ENCODE data around the gene KDM4B. TPM values are rescaled to one million over a fixed set of nuclear protein-coding genes. Genes with fewer than 3 reads are reported as not detected.
A peak's percentile ranks its signal among the peaks of the same experiment; 100 is the strongest.
"Not testable (repeated sequence)": the region's sequence is repeated elsewhere in the genome, so short reads cannot be mapped to it uniquely, and the experiment has no call there.

Gene KDM4B
- total and polyA plus RNA-seq, 4 experiments from 2014 or later: 3.2 to 50.4 (median 29.9) TPM

GRCh38 chr19:5158549-5159134 lies 189.7 kb downstream of the KDM4B start:
- H3K4me3 Mint-ChIP-seq; H3K4me3 ChIP-seq (ENCODE audit: low read length in 2 of 2); H3K36me3 Mint-ChIP-seq; CTCF ChIA-PET (ENCODE audit: partially characterized antibody); H3K4me1 Mint-ChIP-seq; H3K9me3 ChIP-seq (ENCODE audit: control insufficient read depth in 1 of 2, low read length in 2 of 2); H3K36me3 ChIP-seq (ENCODE audit: insufficient read depth, low read length); DNase-seq; POLR2A ChIA-PET (ENCODE audit: partially characterized antibody); intact Hi-C loops (cut with micrococcal nuclease); H3K27ac ChIP-seq (ENCODE audit: low read depth, low read length); H3K27me3 Mint-ChIP-seq; H3K4me1 ChIP-seq (ENCODE audit: insufficient read depth, low read length); H3K27me3 ChIP-seq (ENCODE audit: insufficient read depth, low read length); H3K27ac Mint-ChIP-seq: not testable (repeated sequence)
- peaks cover 0 to 35% (median 11%) of the 10 kb centered on the region in 8 donors for H3K9me3 Mint-ChIP-seq

- H3K27ac ChIP-seq (ENCODE audit: low read depth, low read length); H3K27me3 Mint-ChIP-seq; CTCF ChIA-PET (ENCODE audit: partially characterized antibody); POLR2A ChIA-PET (ENCODE audit: partially characterized antibody); H3K36me3 ChIP-seq (ENCODE audit: insufficient read depth, low read length); H3K4me3 ChIP-seq (ENCODE audit: low read length in 2 of 2); H3K4me1 Mint-ChIP-seq; H3K4me3 Mint-ChIP-seq; H3K4me1 ChIP-seq (ENCODE audit: insufficient read depth, low read length); H3K9me3 ChIP-seq (ENCODE audit: control insufficient read depth in 1 of 2, low read length in 2 of 2); H3K27me3 ChIP-seq (ENCODE audit: insufficient read depth, low read length); H3K36me3 Mint-ChIP-seq; intact Hi-C loops (cut with micrococcal nuclease); DNase-seq: not testable (repeated sequence)
- Mint-ChIP-seq H3K27ac (peak overlapping the region in 2 of 7 donors; percentile 10 to 14), H3K9me3 (peaks cover 0 to 35% (median 11%) of the 10 kb centered on the region in 8 donors)
These were observed 191.4 kb downstream of the KDM4B start for GRCh38 chr19:5160158-5160795.

- CTCF ChIA-PET (ENCODE audit: partially characterized antibody); DNase-seq; H3K36me3 ChIP-seq (ENCODE audit: insufficient read depth, low read length); intact Hi-C loops (cut with micrococcal nuclease); H3K27me3 ChIP-seq (ENCODE audit: insufficient read depth, low read length); H3K4me1 Mint-ChIP-seq; H3K4me3 ChIP-seq (ENCODE audit: low read length in 2 of 2); H3K27ac ChIP-seq (ENCODE audit: low read depth, low read length); H3K36me3 Mint-ChIP-seq; H3K27ac Mint-ChIP-seq; H3K4me3 Mint-ChIP-seq; POLR2A ChIA-PET (ENCODE audit: partially characterized antibody); H3K4me1 ChIP-seq (ENCODE audit: insufficient read depth, low read length); H3K9me3 ChIP-seq (ENCODE audit: control insufficient read depth in 1 of 2, low read length in 2 of 2); H3K27me3 Mint-ChIP-seq: not testable (repeated sequence)
- H3K9me3 Mint-ChIP-seq: peaks cover 0 to 18% (median 0%) of the 10 kb centered on the region in 8 donors
These were observed 196.2 kb downstream of the KDM4B start for GRCh38 chr19:5164845-5165696.

DNA sequence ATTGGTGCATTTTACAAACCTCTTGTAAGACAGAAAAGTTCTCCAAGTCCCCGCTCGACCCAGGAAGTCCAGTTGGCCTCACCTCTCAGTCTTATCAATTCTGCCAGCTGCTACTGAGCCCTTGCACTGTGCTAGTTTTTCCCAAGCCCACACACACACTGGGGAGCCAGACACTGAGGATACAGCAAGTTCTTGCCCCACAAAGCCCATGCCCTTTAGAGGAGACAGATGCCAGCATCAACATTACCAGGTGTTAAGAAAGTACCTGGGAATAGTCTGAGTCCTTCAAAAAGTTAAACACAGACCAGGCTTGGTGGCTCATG lies 196.7 kb downstream of the KDM4B start:
- ChIA-PET POLR2A (ENCODE audit: partially characterized antibody) (no interaction called here), CTCF (ENCODE audit: partially characterized antibody) (no interaction called here)
- Histone ChIP-seq H3K27me3 (ENCODE audit: insufficient read depth, low read length) (no peaks in the 10 kb centered on the region), H3K36me3 (ENCODE audit: insufficient read depth, low read length) (no peaks in the 10 kb centered on the region), H3K4me1 (ENCODE audit: insufficient read depth, low read length) (no peaks in the 10 kb centered on the region), H3K27ac (ENCODE audit: low read depth, low read length) (no peak overlapping the region), H3K9me3 (ENCODE audit: control insufficient read depth in 1 of 2, low read length in 2 of 2) (no peaks in the 10 kb centered on the region), H3K4me3 (ENCODE audit: low read length in 2 of 2) (no peak overlapping the region)
- Mint-ChIP-seq H3K9me3 (peaks cover 0 to 16% (median 0%) of the 10 kb centered on the region in 8 donors), H3K27ac (no peak overlapping the region), H3K36me3 (no peaks in the 10 kb centered on the region), H3K4me1 (no peaks in the 10 kb centered on the region), H3K4me3 (no peak overlapping the region), H3K27me3 (no peaks in the 10 kb centered on the region)
- intact Hi-C loops (cut with micrococcal nuclease): no loop called here
- DNase-seq: no peak

DNA sequence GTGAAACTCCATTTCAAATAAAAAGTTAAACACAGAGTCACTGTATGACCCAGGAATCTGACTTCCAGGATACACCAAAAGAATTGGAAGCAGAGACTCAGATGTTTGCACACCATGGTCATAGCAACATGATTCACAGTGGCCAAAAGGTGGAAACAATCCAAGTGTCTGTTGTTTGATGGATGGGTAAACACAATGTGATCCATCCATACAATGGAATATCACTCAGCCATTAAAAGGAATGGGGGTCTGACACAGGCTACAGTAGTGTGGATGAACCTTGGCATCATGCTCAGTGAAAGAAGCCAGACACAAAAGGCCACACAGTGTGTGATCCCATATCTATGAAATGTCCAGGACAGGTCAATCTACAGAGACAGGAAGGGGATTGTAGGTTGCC lies 197.3 kb downstream of the KDM4B start:
- H3K9me3 ChIP-seq (ENCODE audit: control insufficient read depth in 1 of 2, low read length in 2 of 2): no peaks in the 10 kb centered on the region
- H3K27me3 ChIP-seq (ENCODE audit: insufficient read depth, low read length): no peaks in the 10 kb centered on the region
- no peak overlapping the region for H3K4me3 ChIP-seq (ENCODE audit: low read length in 2 of 2)
- H3K4me1 Mint-ChIP-seq: no peaks in the 10 kb centered on the region
- H3K27me3 Mint-ChIP-seq: no peaks in the 10 kb centered on the region
- no peak overlapping the region for H3K27ac ChIP-seq (ENCODE audit: low read depth, low read length)
- no peaks in the 10 kb centered on the region for H3K36me3 Mint-ChIP-seq
- no peak overlapping the region for H3K4me3 Mint-ChIP-seq
- intact Hi-C loops (cut with micrococcal nuclease): no loop called here
- ChIA-PET CTCF (ENCODE audit: partially characterized antibody) (no interaction called here), POLR2A (ENCODE audit: partially characterized antibody) (no interaction called here)
- no peak for DNase-seq
- peak overlapping the region in 1 of 7 donors; percentile 80 for H3K27ac Mint-ChIP-seq
- H3K4me1 ChIP-seq (ENCODE audit: insufficient read depth, low read length): no peaks in the 10 kb centered on the region
- no peaks in the 10 kb centered on the region for H3K36me3 ChIP-seq (ENCODE audit: insufficient read depth, low read length)
- H3K9me3 Mint-ChIP-seq: peaks cover 0 to 16% (median 0%) of the 10 kb centered on the region in 8 donors

DNA sequence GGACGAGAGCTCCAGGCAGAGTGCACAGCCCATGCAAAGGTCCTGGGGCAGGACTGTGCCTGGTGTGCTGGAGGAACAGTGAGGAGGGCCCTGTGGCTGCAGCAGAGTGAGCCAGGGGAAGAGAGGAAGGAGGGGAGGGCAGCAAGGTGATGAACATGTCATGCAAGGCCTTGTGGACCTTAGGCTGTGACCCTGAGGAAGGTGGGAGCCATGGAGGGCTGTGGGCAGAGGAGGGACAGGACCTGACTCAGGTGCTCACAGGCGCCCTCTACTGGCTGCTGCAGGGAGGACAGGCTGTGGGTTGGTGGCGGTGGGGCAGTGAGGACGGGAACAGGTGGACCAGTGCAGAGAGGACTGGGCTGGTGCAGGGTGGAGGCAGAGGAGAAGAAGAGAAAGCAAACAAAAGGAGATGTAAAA lies 201.4 kb downstream of the KDM4B start:
- intact Hi-C loops (cut with micrococcal nuclease): no loop called here
- Histone ChIP-seq H3K4me3 (ENCODE audit: low read length in 2 of 2) (no peak overlapping the region), H3K27ac (ENCODE audit: low read depth, low read length) (no peak overlapping the region), H3K9me3 (ENCODE audit: control insufficient read depth in 1 of 2, low read length in 2 of 2) (no peaks in the 10 kb centered on the region), H3K27me3 (ENCODE audit: insufficient read depth, low read length) (no peaks in the 10 kb centered on the region), H3K36me3 (ENCODE audit: insufficient read depth, low read length) (no peaks in the 10 kb centered on the region), H3K4me1 (ENCODE audit: insufficient read depth, low read length) (no peaks in the 10 kb centered on the region)
- Mint-ChIP-seq H3K4me1 (peaks cover 0 to 3% (median 2%) of the 10 kb centered on the region in 4 donors), H3K36me3 (no peaks in the 10 kb centered on the region), H3K9me3 (peaks cover 0 to 15% (median 0%) of the 10 kb centered on the region in 8 donors), H3K4me3 (no peak overlapping the region), H3K27ac (peak overlapping the region in 1 of 7 donors; percentile 90), H3K27me3 (peaks cover 0 to 1% of the 10 kb centered on the region in 2 donors)
- CTCF ChIA-PET (ENCODE audit: partially characterized antibody): interaction anchor here (1.1 to 1.7 kb wide), 2 partner anchors 9 to 25 kb away, joined by 3 to 4 read pairs; no protein-coding TSS in a partner anchor
- peak in 4 of 5 donors; percentile 16 to 35 (median 22) for DNase-seq
- POLR2A ChIA-PET (ENCODE audit: partially characterized antibody): no interaction called here

DNA sequence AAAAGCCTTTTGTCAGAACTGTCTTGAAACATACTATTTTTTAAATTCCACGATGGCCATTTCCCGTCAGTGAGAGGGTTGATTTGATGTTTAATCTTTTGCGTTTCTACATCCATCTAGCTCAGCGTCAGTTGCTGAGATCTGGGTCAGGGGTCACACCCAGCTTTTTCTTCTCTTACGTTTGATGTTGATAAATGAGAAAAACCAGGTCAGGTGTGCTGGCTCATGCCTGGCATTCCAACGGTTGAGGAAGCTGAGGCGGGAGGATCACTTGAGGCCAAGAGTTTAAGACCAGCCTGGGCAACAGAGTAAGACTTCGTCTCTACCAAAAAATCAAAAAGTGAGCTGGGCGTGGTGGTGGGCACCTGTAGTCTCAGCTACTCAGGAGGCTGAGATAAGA lies 202.8 kb downstream of the KDM4B start:
- Mint-ChIP-seq H3K9me3 (peaks cover 0 to 11% (median 0%) of the 10 kb centered on the region in 8 donors), H3K4me1 (peaks cover 0 to 3% (median 2%) of the 10 kb centered on the region in 4 donors), H3K4me3 (no peak overlapping the region), H3K27me3 (peaks cover 0 to 1% of the 10 kb centered on the region in 2 donors), H3K36me3 (no peaks in the 10 kb centered on the region), H3K27ac (peak overlapping the region in 1 of 7 donors; percentile 10)
- ChIA-PET CTCF (ENCODE audit: partially characterized antibody) (interaction anchor here (0.5 to 0.6 kb wide), 2 partner anchors 15 to 144 kb away, joined by 3 to 5 read pairs; no protein-coding TSS in a partner anchor), POLR2A (ENCODE audit: partially characterized antibody) (no interaction called here)
- Histone ChIP-seq H3K36me3 (ENCODE audit: insufficient read depth, low read length) (no peaks in the 10 kb centered on the region), H3K4me3 (ENCODE audit: low read length in 2 of 2) (no peak overlapping the region), H3K27me3 (ENCODE audit: insufficient read depth, low read length) (no peaks in the 10 kb centered on the region), H3K4me1 (ENCODE audit: insufficient read depth, low read length) (no peaks in the 10 kb centered on the region), H3K9me3 (ENCODE audit: control insufficient read depth in 1 of 2, low read length in 2 of 2) (no peaks in the 10 kb centered on the region), H3K27ac (ENCODE audit: low read depth, low read length) (no peak overlapping the region)
- intact Hi-C loops (cut with micrococcal nuclease): no loop called here
- no peak for DNase-seq

Measured in CD4-positive, alpha-beta memory T cell (primary cell).